ENCODE measurements around the gene CRYL1.

Gene CRYL1

DNA sequence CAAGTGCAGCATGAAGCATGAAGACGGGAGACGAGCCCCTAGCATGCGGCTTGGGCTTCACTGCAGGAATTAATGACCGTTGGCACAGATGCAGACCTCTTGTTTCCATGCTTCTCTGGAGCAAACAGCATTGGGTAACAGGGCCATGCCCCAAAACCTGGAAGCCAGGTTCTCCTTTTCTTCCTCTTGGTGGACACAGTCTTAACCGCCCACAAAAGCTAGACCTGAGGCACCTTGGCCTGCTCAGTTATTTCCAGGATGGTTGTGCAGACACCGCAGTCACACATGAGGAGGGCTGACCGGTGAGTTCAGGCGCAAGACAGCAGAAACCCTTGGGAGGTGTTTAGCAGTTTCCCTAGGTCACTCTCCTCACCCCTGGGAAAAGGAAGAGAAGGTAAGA, 159.6 kb downstream of the CRYL1 start:
- no peak for DNase-seq

DNA sequence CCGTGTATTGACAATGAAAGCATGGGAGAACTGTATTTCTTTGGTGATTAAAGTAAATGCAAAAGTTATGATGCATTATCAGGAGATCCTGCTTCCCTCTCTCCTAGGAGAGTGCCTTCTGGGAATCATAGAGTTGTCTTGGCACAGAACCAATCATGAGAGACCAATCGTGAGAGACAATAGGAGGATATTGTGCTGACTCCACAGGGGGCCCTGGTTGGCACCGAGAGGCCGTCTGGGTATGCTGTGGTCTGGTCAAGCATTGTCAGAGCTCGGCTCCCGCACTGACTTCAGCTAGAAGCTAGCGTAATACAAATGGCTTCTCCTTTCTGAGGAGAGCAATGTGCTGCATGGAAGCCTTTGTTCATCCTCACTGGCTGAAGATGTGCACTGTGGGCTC, 162.1 kb downstream of the CRYL1 start:
- DNase-seq, result peak; percentile 37

DNA sequence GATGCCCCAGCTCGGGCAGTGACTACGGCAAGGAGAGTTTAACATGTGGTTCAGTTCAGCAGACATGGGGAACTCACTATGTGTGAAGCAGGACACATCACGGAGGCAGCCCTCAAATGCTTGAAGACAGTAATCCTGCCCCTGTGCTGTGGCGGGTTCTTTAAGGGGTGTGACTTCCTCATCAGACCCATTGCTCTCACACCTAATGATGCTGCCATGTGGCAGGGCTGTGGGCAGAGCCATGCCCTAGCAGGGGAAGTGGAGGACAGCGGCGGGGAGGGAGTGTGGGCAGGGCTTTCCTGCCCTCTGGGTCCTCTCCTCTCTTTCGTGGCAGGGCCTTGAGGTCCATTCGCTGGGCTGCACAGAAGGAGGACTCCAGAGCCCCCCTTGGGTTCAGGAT, 162.5 kb downstream of the CRYL1 start:
- no peak for DNase-seq

DNA sequence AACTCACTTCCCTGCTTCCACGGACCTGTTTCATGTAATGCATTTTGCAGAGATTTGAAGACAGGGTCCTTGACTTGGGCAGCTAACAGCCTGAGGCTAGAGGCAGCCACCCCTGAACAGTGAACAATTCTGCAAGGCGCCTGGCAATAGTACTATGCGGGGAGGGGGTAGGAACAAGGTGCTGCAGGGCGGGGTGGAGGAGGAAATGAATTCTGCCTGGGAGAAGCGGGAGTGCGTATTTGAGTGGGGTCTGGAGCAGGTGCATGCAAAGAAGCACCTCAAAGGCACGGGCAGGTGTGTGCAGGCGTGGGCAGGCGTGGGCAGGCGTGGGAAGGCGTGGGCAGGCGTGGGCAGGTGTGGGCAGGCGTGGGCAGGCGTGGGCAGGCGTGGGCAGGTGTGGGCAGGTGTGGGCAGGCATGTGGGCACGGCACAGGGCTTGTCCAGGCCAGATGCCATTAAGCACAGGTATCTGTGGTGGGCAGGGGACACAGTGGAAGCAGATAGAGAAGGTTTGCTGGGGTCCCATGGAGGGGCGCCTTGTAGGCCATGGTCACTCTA, 163.1 kb downstream of the CRYL1 start:
- DNase-seq, result no peak

DNA sequence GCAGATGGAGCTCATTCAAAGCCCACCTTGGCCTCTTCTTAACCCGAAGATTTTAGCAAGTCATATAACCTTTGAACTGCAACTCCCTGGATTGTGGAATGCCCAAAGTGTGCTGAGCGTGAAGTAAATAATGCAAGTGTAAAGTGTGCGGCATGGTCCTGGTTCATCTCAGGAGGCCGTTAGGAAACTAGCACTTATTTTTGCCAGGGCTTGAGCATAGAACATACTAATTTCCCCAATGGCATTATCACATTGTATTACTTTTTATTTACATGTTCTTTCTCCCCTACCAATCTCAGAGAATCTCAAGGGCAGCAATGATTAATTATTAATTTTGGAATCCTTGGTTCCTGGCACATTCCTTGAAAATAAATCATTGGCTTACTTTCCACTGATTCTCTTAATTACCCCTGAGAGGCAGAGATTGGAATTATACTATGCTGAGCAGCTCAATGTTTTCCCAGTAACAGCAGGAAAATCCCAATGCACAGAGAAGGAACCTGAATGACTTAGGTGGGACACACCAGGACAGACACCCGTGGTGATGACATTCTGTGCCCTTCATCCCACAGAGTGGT, 164.7 kb downstream of the CRYL1 start:
- DNase-seq, result peak; percentile 70

DNA sequence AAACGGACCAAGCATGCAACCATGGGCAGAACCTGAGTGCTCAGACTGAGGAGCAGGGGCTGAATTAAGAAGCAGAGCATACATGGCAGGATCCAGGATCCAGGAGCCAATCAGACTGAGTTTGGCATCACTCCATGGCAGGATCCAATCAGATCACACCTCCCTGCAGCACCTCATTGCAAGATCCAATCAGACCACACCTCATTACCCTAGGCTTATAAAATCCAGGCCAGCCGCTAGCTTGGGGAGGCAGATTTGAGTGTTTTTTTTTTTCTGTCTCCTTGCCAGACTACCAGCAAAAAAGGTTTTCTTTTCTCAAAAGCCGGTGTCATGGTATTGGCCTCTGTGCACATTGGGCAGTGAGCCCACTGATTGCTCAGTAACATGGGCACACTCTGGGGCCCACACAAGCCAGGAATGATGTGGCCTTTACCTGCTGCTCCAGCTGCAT, 165.6 kb downstream of the CRYL1 start:
- peak; percentile 80 for DNase-seq

DNA sequence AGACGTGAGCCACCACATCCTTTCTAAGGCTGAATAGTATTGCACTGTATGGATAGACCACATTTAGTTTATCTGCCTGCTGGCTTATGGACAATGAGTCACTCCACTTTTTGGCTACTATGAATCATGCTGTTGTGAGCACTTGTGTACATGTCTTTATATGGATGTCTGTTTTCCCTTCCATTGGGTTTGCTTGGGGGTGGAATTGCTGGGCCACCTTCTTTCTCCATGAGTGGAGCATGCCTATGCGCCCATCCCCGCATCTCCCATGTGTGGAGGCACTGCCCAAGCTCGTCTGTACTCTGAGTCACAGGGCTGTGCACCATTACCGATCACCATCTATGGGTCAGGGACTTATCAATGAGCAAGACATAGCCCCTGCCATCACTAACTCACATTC, 166.3 kb downstream of the CRYL1 start:
- peak; percentile 100 for DNase-seq

DNA sequence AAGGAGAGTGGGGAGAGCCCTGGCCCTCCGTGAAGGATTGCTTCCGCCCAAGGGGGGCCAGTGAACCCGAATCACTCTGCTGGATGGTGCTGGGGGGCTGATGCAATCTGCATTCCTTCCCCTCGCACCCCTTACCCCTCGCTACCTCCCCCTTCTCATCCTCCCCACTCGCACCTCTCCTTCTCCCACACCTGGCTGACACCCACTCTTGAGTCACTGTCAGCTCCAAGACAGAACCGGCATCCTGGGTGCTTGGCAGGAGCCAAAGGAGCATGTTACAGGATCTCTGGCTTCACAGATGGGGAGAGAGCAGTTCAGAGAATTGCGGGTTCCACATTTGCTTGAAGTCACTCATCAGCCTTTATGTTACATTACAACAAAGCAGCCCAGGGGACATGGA, 167.6 kb downstream of the CRYL1 start:
- DNase-seq, result no peak

DNA sequence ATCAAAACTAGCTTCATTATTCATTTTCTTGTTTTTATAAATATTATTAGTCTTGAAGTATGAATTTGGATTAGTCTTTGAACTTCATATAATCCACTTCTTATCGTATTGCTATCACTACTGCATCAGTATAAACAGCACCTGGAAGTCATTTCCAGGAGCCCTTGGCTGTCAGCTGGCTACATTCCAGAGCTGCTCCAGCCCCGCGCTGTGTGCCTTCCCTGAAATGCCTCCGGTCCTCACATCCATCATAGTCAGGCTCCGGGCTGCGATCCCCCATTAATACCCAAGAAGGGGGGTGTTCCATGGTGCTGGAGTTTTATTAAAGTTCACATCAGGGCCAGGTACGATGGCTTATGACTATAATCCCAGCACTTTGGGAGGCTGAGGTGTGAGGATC, 169.2 kb downstream of the CRYL1 start:
- DNase-seq, result peak; percentile 82

DNA sequence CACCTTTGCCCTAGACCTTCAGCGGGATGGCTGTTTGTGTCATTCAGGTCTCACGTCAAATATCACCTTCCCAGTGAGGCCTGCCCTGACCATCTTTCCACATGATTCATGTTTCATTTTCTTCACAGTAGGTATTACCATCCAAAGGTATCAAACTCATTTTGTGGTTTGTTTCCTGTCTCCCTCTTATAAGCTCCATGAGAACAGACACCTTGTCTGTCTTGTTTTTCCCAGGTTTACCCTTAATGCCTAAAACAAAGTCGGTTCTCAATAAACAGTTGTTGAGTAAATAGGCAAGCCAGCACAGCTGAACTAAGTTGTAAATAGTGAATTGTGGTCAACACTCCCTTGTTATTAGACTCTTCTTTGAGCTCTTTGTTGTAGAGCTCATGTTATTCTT, 170.9 kb downstream of the CRYL1 start:
- DNase-seq, result no peak

DNA sequence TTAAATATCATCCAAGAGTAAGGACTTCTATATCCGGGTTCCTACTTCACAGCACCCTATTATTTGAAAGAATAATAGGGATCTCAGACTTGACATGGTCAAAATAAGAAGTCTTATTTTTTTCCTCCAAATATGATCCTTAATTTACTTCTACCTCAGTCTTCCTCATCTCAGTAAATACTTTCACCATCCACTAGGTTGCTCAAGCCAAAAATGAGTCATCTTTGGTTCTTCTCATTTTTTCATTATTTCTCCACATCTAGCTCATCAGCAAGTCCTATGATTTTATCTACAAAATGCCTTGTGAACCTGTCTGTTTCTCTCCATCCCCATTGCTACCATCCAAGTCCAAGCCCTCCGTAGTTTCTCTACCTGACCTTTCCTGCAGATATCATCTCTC, 171.7 kb downstream of the CRYL1 start:
- peak; percentile 64 for DNase-seq
